Spinal cord (tissue), 10 donors: Measurements from ENCODE around the gene PATJ. TPM values are rescaled to one million over a fixed set of nuclear protein-coding genes. Genes with fewer than 3 reads are reported as not detected.

Source experiments
- DNase-seq, 6 donors: peaks; one replicate each; pipeline versions ENCODE4 v3.0.0 to v3.0.0-alpha.2; 2013 to 2015; ENCODE audit warnings: low spot score in 6 of 6, low read depth in 4 of 6
- H3K27ac ChIP-seq: one replicate; pipeline ENCODE4 v1.5.1; 2013; ENCODE audit warnings: low read depth, low read length, control low read depth
- H3K27me3 ChIP-seq: one replicate; pipeline ENCODE4 v1.6.1; 2013; ENCODE audit warnings: low read length; ENCODE audit not compliant: control insufficient read depth, insufficient read depth
- H3K36me3 ChIP-seq: one replicate; pipeline ENCODE4 v1.6.1; 2013; ENCODE audit warnings: low read length; ENCODE audit not compliant: control insufficient read depth, insufficient read depth
- H3K4me1 ChIP-seq: one replicate; pipeline ENCODE4 v1.6.1; 2013; ENCODE audit warnings: low read length; ENCODE audit not compliant: control insufficient read depth, insufficient read depth
- H3K4me3 ChIP-seq: one replicate; pipeline ENCODE4 v1.5.1; 2013; ENCODE audit warnings: low read depth, low read length, control low read depth
- H3K9me3 ChIP-seq: one replicate; pipeline ENCODE4 v1.6.1; 2013; ENCODE audit warnings: low read length; ENCODE audit not compliant: control insufficient read depth, insufficient read depth
- WGBS: methylation state at CpG from one replicate; pipeline ENCODE4 v1.1.5; 2013; ENCODE audit warnings: missing lambda C conversion rate; ENCODE audit not compliant: insufficient coverage; 5-methylcytosine and 5-hydroxymethylcytosine counted together
- polyA plus RNA-seq, 2 donors: library from polyadenylated mRNA; unstranded; fragments of 120-200 nt; gene quantifications; one replicate each; pipeline ENCODE4 v1.2.1, GENCODE V29; 2013; ENCODE audit not compliant: insufficient read length in 2 of 2
- total RNA-seq, 2 donors: library from RNA; depleted of rRNA in 1 of 2; stranded (reverse); fragments of 120-200 nt in 1 of 2; fragments of >200 nt in 1 of 2; gene quantifications; one replicate each; pipeline versions ENCODE4 v1.2.3 to v1.2.4, GENCODE V29; 2013 to 2014
- donor health status: healthy.

Gene PATJ
- total and polyA plus RNA-seq, 4 donors = 18.8 to 58.2 (median 37.8) TPM

GRCh38 chr1:62107923-62108322, 365.6 kb downstream of the PATJ start:
- WGBS = no CpG with 5 or more reads among the region's 1 CpG

DNA sequence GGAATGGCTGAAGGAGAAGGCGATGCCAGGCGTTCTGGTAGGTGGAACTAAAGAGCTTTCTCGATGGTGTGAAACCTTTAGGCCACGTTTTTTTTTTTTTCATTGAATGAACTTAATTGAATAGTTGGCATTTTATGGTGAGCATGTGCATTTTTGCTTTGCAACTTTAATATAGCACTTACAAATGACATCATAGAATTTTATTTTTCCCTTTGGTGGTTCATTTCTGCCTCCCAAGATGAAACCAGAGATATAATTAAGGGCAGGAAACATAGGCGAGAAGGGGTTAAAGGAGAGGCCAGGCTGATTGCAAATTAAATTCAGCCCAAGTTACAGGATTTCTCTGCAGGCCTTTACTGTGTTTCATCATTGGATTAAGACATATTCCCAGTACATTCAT, 366.8 kb downstream of the PATJ start:
- Histone ChIP-seq H3K27me3 (no peaks in the 10 kb centered on the region), H3K9me3 (no peaks in the 10 kb centered on the region), H3K4me3 (no peak overlapping the region), H3K4me1 (no peaks in the 10 kb centered on the region), H3K27ac (no peak overlapping the region), H3K36me3 (no peaks in the 10 kb centered on the region)
- DNase-seq = no peak
- 92% methylated on average over 2 of the region's 5 CpGs for WGBS

More at GRCh38 chr1:62107923-62108322, 365.6 kb downstream of the PATJ start:
- Histone ChIP-seq H3K4me3 (no peak overlapping the region), H3K27me3 (no peaks in the 10 kb centered on the region), H3K9me3 (no peaks in the 10 kb centered on the region), H3K4me1 (no peaks in the 10 kb centered on the region), H3K27ac (no peak overlapping the region), H3K36me3 (no peaks in the 10 kb centered on the region)
- no peak for DNase-seq

GRCh38 chr1:62110198-62110817, 368.0 kb downstream of the PATJ start:
- Histone ChIP-seq H3K27ac (no peak overlapping the region), H3K9me3 (no peaks in the 10 kb centered on the region), H3K4me3 (no peak overlapping the region), H3K27me3 (no peaks in the 10 kb centered on the region), H3K4me1 (no peaks in the 10 kb centered on the region), H3K36me3 (no peaks in the 10 kb centered on the region)
- DNase-seq = no peak
- WGBS = 93% methylated on average over 3 of the region's 11 CpGs

DNA sequence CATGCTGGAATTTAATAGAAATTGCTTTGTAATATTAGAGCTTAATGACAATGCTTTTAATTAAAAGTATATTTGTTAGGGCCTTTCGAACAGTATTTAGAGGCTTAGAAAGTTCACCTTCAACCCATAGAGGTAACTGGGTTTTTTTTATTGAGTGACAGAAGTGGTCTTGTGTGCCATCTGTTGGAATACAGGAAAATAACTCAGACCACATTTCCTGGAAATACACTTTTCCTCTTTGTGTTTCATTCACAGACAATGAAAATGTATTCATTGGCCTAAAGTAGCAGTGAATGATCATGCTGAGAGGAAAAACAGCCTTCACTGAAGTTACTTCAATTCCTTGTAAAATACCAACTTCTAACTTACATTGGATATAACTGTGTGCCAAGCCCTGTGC, 368.8 kb downstream of the PATJ start:
- no peaks in the 10 kb centered on the region for H3K4me1 ChIP-seq
- peak in 2 of 6 donors; percentile 55 to 61 for DNase-seq
- no peak overlapping the region for H3K4me3 ChIP-seq
- no peaks in the 10 kb centered on the region for H3K27me3 ChIP-seq
- no peaks in the 10 kb centered on the region for H3K36me3 ChIP-seq
- WGBS = no CpG with 5 or more reads among the region's 1 CpG
- H3K9me3 ChIP-seq = no peaks in the 10 kb centered on the region
- no peak overlapping the region for H3K27ac ChIP-seq

DNA sequence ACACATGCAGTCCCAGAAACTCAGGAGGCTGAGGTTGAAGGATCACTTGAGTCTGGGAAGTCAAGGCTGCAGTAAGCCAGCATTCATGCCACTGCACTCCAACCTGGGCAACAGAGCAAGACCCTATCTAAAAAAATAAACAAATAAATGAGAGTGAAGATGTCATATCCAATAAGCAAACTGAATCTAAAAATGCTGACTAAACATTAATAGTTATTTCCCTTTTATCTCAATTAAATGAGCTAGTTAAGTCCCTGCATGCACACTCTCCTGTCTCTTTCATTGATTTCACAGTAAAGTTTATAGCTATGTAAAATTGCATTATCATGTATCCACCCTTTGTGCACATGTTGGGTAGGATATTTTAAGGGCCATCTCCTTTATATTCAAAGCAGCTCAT, 371.2 kb downstream of the PATJ start:
- Histone ChIP-seq H3K36me3 (no peaks in the 10 kb centered on the region), H3K4me3 (no peak overlapping the region), H3K4me1 (no peaks in the 10 kb centered on the region), H3K27ac (no peak overlapping the region), H3K27me3 (no peaks in the 10 kb centered on the region), H3K9me3 (no peaks in the 10 kb centered on the region)
- no peak for DNase-seq

DNA sequence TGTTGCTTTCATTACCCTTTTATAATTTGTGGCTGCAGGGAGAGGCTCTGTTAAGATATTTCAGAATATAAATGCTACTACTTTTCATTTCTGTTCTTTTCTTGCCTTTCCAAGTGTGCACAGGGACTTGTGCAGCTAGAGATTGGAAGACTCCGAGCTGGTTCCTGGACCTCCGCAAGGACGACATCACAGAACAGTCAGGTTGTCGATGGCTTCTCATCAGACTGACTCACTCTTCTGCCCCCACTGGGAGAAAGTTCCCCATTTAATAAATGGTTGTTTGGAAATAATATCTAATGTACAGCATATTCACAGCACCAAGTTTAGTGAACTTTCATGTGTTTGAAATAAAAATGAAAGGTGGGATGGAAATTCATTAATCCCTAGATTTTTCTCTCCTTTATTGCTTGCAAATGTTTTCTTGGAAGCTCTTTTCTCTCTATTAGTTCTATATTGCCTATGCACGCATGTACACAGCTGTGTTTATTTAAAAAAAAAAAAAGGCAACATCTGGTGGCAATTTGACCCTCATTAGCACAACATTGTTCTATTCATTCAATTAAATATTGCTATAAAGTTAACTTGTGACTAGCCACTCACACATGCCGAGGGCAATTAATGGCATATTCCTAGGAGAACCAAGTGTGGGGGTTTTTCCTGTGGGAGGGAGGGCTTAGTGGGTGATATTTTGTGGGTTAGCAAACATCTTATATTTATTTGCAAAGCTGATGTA, 374.9 kb downstream of the PATJ start:
- Histone ChIP-seq H3K27me3 (no peaks in the 10 kb centered on the region), H3K4me1 (no peaks in the 10 kb centered on the region), H3K27ac (no peak overlapping the region), H3K36me3 (no peaks in the 10 kb centered on the region), H3K4me3 (no peak overlapping the region), H3K9me3 (no peaks in the 10 kb centered on the region)
- peak in 1 of 6 donors; percentile 38 for DNase-seq
- WGBS = no CpG with 5 or more reads among the region's 6 CpGs

DNA sequence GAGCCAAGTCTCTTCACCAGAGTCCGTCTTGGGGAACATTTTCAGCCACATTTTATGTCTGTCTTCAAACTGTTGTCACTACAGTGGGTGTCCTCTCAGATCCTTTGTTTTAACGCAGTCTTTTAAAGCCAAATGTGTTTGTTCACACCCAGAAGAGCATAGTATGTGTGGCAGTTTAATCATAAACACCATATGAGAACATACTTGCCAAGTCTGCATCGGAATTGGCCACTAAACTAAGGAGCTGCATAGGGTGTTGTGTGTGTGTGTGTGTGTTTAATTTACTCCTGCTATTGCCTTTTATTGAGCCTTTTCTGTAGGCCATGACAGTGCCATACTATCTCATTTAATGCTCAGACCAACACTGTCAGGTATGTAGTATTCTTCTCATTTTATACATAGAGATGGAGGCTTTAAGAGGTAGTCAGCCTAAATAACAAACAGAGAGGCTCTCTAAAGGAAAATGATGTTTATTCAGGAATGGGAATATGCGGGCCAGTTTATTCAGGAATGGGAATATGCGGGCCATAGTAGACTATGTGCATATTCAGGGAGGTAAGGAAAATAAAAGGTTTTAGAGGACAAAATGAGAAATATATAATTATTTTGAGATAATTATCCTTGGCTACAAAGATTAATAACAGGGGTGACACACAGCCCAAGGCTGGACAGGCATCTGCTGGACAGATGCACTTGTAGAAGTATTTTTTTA, 384.5 kb downstream of the PATJ start:
- H3K27ac ChIP-seq = no peak overlapping the region
- DNase-seq = peak in 2 of 6 donors; percentile 26 to 65
- no peaks in the 10 kb centered on the region for H3K4me1 ChIP-seq
- 100% methylated on average over 1 of the region's 5 CpGs for WGBS
- no peaks in the 10 kb centered on the region for H3K27me3 ChIP-seq
- no peaks in the 10 kb centered on the region for H3K9me3 ChIP-seq
- no peak overlapping the region for H3K4me3 ChIP-seq
- H3K36me3 ChIP-seq = peaks cover 3% of the 10 kb centered on the region

DNA sequence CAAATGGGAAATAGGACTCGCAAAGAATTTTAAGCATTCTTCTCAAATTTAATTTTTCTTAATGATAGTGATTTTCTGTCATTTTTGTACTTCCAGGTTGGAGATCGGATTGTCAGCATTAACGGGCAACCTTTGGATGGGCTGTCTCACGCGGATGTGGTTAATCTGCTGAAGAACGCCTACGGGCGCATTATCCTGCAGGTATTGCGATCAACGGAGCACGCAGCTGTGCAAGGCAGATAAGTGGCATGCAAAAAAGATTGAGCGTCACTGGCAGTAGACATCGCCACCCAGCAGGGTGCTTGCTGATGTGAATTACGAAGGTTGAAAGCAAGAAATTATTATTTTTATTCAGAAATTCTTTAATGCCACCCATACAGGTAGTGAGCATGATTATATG, 386.5 kb downstream of the PATJ start:
- Histone ChIP-seq H3K27me3 (no peaks in the 10 kb centered on the region), H3K36me3 (peaks cover 3% of the 10 kb centered on the region), H3K4me3 (no peak overlapping the region), H3K9me3 (no peaks in the 10 kb centered on the region), H3K4me1 (no peaks in the 10 kb centered on the region), H3K27ac (no peak overlapping the region)
- peak in 2 of 6 donors; percentile 32 to 78 for DNase-seq
- 89% methylated on average over 11 of the region's 14 CpGs for WGBS

- H3K36me3 ChIP-seq = peaks cover 3% of the 10 kb centered on the region
- 47% methylated on average over 4 of the region's 6 CpGs for WGBS
- H3K4me1 ChIP-seq = no peaks in the 10 kb centered on the region
- peak in 4 of 6 donors; percentile 47 to 93 (median 62) for DNase-seq
- no peak overlapping the region for H3K27ac ChIP-seq
- no peaks in the 10 kb centered on the region for H3K9me3 ChIP-seq
- H3K4me3 ChIP-seq = no peak overlapping the region
- H3K27me3 ChIP-seq = no peaks in the 10 kb centered on the region
Observed at GRCh38 chr1:62131093-62131725, 388.9 kb downstream of the PATJ start.
